Neuronal stem cell (in vitro differentiated cells): Measurements from ENCODE around the gene PIGV.

Source experiments
- DNase-seq: peaks from one replicate; pipeline ENCODE4 v3.0.0-alpha.2; 2013; ENCODE audit warnings: low spot score
- H2AFZ ChIP-seq: one replicate; pipeline ENCODE4 v1.6.1; 2013; ENCODE audit warnings: mild to moderate bottlenecking, low read length, inconsistent platforms
- H2AK5ac ChIP-seq: 2 replicates; pipeline ENCODE4 v1.6.1; 2013; ENCODE audit warnings: low read depth, mild to moderate bottlenecking, inconsistent platforms, low read length, moderate library complexity, mixed read lengths
- H2BK120ac ChIP-seq: 2 replicates; pipeline ENCODE4 v1.6.1; 2013; ENCODE audit warnings: low read depth, mild to moderate bottlenecking, inconsistent platforms, low read length, moderate library complexity, mixed read lengths
- H2BK12ac ChIP-seq: one replicate; pipeline ENCODE4 v1.6.1; 2013; ENCODE audit warnings: low read length, inconsistent platforms
- H2BK15ac ChIP-seq: 2 replicates; pipeline ENCODE4 v1.6.1; 2013; ENCODE audit warnings: mild to moderate bottlenecking, low read length, inconsistent platforms, mixed read lengths
- H2BK5ac ChIP-seq: one replicate; pipeline ENCODE4 v1.6.1; 2013; ENCODE audit warnings: inconsistent platforms, mild to moderate bottlenecking, low read length, moderate library complexity
- H3K14ac ChIP-seq: one replicate; pipeline ENCODE4 v1.6.1; 2013; ENCODE audit warnings: low read length, inconsistent platforms
- H3K18ac ChIP-seq: 2 replicates; pipeline ENCODE4 v1.6.1; 2013; ENCODE audit warnings: low read length, inconsistent platforms
- H3K23ac ChIP-seq: 2 replicates; pipeline ENCODE4 v1.6.1; 2013; ENCODE audit warnings: low read depth, mild to moderate bottlenecking, mixed read lengths, low read length, inconsistent platforms; ENCODE audit not compliant: poor library complexity
- H3K27ac ChIP-seq: replicated peaks from 3 replicates; pipeline ENCODE4 v1.5.1; 2013; ENCODE audit warnings: low read length, inconsistent platforms
- H3K27me3 ChIP-seq, 3 experiments: 2 replicates each; pipeline ENCODE4 v1.6.1; 2013; ENCODE audit warnings: low read length in 3 of 3, mild to moderate bottlenecking in 2 of 3, inconsistent platforms in 1 of 3, low read depth in 1 of 3, mixed read lengths in 1 of 3, moderate library complexity in 1 of 3; ENCODE audit not compliant: control insufficient read depth in 3 of 3, insufficient read depth in 3 of 3
- H3K36me3 ChIP-seq, 2 donors: replicated peaks in 1 of 2; 2 replicates each; pipeline ENCODE4 v1.6.1; 2013; ENCODE audit warnings: low read length in 2 of 2; ENCODE audit not compliant: control insufficient read depth in 2 of 2, insufficient read depth in 2 of 2
- H3K4ac ChIP-seq: 2 replicates; pipeline ENCODE4 v1.6.1; 2013; ENCODE audit warnings: inconsistent platforms, mild to moderate bottlenecking, low read length, moderate library complexity
- H3K4me1 ChIP-seq, 2 donors: 1 replicate in 1 of 2; 2 replicates in 1 of 2; pipeline ENCODE4 v1.6.1; 2013; ENCODE audit warnings: low read length in 2 of 2, low read depth in 1 of 2; ENCODE audit not compliant: control insufficient read depth in 2 of 2, insufficient read depth in 1 of 2
- H3K4me2 ChIP-seq: one replicate; pipeline ENCODE4 v1.6.1; 2013; ENCODE audit warnings: mild to moderate bottlenecking, low read length, inconsistent platforms; ENCODE audit not compliant: insufficient read depth, poor library complexity, severe bottlenecking
- H3K4me3 ChIP-seq, 2 donors: 2 replicates each; pipeline ENCODE4 v1.5.1; 2013; ENCODE audit warnings: low read length in 2 of 2, mild to moderate bottlenecking in 2 of 2, inconsistent platforms in 1 of 2, moderate library complexity in 1 of 2
- H3K79me1 ChIP-seq: one replicate; pipeline ENCODE4 v1.6.1; 2013; ENCODE audit warnings: low read depth, mild to moderate bottlenecking, inconsistent platforms, low read length, moderate library complexity
- H3K9ac ChIP-seq: one replicate; pipeline ENCODE4 v1.6.1; 2013; ENCODE audit warnings: mild to moderate bottlenecking, low read depth, low read length, inconsistent platforms; ENCODE audit not compliant: poor library complexity
- H3K9me3 ChIP-seq, 2 donors: replicated peaks in 1 of 2; 2 replicates each; pipeline versions ENCODE3 to v1.6.1; 2013; ENCODE audit warnings: low read length in 2 of 2, mild to moderate bottlenecking in 2 of 2, inconsistent platforms in 1 of 2, low read depth in 1 of 2, mixed read lengths in 1 of 2, moderate library complexity in 1 of 2; ENCODE audit not compliant: control insufficient read depth in 2 of 2, insufficient read depth in 1 of 2
- H4K8ac ChIP-seq: one replicate; pipeline ENCODE4 v1.6.1; 2013; ENCODE audit warnings: low read depth, mild to moderate bottlenecking, inconsistent platforms, low read length, moderate library complexity
- H4K91ac ChIP-seq: one replicate; pipeline ENCODE4 v1.6.1; 2013; ENCODE audit warnings: low read length, low read depth, mild to moderate bottlenecking, inconsistent platforms; ENCODE audit not compliant: poor library complexity
- WGBS, 2 donors: extraction: QIAGEN DNeasy Blood & Tissue Kit; methylation state at CpG; one replicate each; pipeline ENCODE4 v1.1.7; 2013; ENCODE audit warnings: missing lambda C conversion rate in 2 of 2, mixed read lengths in 1 of 2; ENCODE audit not compliant: insufficient read length in 2 of 2, insufficient replicate concordance in 1 of 2; ENCODE audit errors: extremely low coverage in 2 of 2; 5-methylcytosine and 5-hydroxymethylcytosine counted together

PIGV gene

GRCh38 chr1:26791626-26792025 is 3.9 kb downstream of the PIGV start:
- H3K23ac ChIP-seq, result no peak overlapping the region
- no peak overlapping the region for H2BK5ac ChIP-seq
- H3K4me2 ChIP-seq, result no peak overlapping the region
- H4K91ac ChIP-seq, result no peak overlapping the region
- no CpG with 5 or more reads among the region's 3 CpGs for WGBS, 2 donors
- no peak overlapping the region for H3K14ac ChIP-seq
- H2BK12ac ChIP-seq, result no peak overlapping the region
- H3K4ac ChIP-seq, result no peak overlapping the region
- DNase-seq, result no peak
- peaks cover 2% of the 10 kb centered on the region for H3K79me1 ChIP-seq
- H2BK120ac ChIP-seq, result no peak overlapping the region
- H2AFZ ChIP-seq, result no peak overlapping the region
- no peaks in the 10 kb centered on the region for H3K9me3 ChIP-seq
- no peak overlapping the region for H3K9ac ChIP-seq
- H2BK15ac ChIP-seq, result no peak overlapping the region
- H3K18ac ChIP-seq, result no peak overlapping the region
- no peak overlapping the region for H4K8ac ChIP-seq
- H3K27ac ChIP-seq, result no peak overlapping the region
- no peak overlapping the region for H3K4me3 ChIP-seq
- H3K36me3 ChIP-seq, result peaks cover 9 to 19% of the 10 kb centered on the region in 2 donors
- H3K27me3 ChIP-seq, result no peaks in the 10 kb centered on the region
- peaks cover 5 to 6% of the 10 kb centered on the region in 2 donors for H3K4me1 ChIP-seq
- no peak overlapping the region for H2AK5ac ChIP-seq

DNA sequence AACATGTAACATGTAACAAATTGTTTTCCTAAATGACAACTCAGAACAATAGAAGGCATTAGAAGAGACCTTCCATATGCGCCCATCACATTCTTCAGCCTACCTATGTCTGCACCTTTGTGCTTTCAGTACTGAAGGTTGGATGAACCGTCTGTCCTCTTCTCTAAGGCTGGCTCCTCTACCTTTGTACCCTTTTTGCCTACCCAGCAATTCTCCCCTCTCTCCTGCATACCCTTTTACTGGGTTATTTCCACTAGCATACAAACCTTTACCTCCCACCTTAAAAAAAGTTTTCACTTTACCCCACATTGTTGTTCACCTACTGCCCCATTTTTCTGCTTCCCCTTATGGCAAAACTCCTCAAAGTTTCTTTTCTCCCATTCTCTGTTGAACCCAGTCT is 5.2 kb downstream of the PIGV start:
- H3K9ac ChIP-seq, result no peak overlapping the region
- H3K79me1 ChIP-seq, result peaks cover 2% of the 10 kb centered on the region
- peaks cover 3 to 4% of the 10 kb centered on the region in 2 donors for H3K4me1 ChIP-seq
- no peak overlapping the region for H2AK5ac ChIP-seq
- H3K14ac ChIP-seq, result no peak overlapping the region
- H3K27ac ChIP-seq, result no peak overlapping the region
- H3K4me3 ChIP-seq, result no peak overlapping the region
- no peak overlapping the region for H4K91ac ChIP-seq
- no peak overlapping the region for H2BK120ac ChIP-seq
- no peak overlapping the region for H3K23ac ChIP-seq
- H3K36me3 ChIP-seq, result peaks cover 9 to 19% of the 10 kb centered on the region in 2 donors
- no peak overlapping the region for H2BK15ac ChIP-seq
- H2BK12ac ChIP-seq, result no peak overlapping the region
- no peaks in the 10 kb centered on the region for H3K27me3 ChIP-seq
- no peak overlapping the region for H3K4me2 ChIP-seq
- H3K18ac ChIP-seq, result no peak overlapping the region
- no peak overlapping the region for H2AFZ ChIP-seq
- DNase-seq, result no peak
- no peak overlapping the region for H3K4ac ChIP-seq
- H4K8ac ChIP-seq, result no peak overlapping the region
- WGBS, 2 donors, result no CpG with 5 or more reads among the region's 2 CpGs
- H3K9me3 ChIP-seq, result no peaks in the 10 kb centered on the region
- H2BK5ac ChIP-seq, result no peak overlapping the region

- H3K4me1 ChIP-seq, result no peaks in the 10 kb centered on the region
- H2BK15ac ChIP-seq, result no peak overlapping the region
- no peak overlapping the region for H3K23ac ChIP-seq
- no peaks in the 10 kb centered on the region for H3K27me3 ChIP-seq
- H2BK120ac ChIP-seq, result no peak overlapping the region
- no peak overlapping the region for H3K9ac ChIP-seq
- no peak for DNase-seq
- no peak overlapping the region for H3K27ac ChIP-seq
- no peak overlapping the region for H2BK12ac ChIP-seq
- no CpG with 5 or more reads among the region's 5 CpGs for WGBS, 2 donors
- no peak overlapping the region for H3K14ac ChIP-seq
- H3K4ac ChIP-seq, result no peak overlapping the region
- no peak overlapping the region for H3K4me3 ChIP-seq
- no peak overlapping the region for H2AFZ ChIP-seq
- H2BK5ac ChIP-seq, result no peak overlapping the region
- H4K8ac ChIP-seq, result no peak overlapping the region
- peaks cover 9 to 19% of the 10 kb centered on the region in 2 donors for H3K36me3 ChIP-seq
- no peak overlapping the region for H2AK5ac ChIP-seq
- H4K91ac ChIP-seq, result no peak overlapping the region
- H3K18ac ChIP-seq, result no peak overlapping the region
- H3K79me1 ChIP-seq, result no peaks in the 10 kb centered on the region
- no peak overlapping the region for H3K4me2 ChIP-seq
- H3K9me3 ChIP-seq, result no peaks in the 10 kb centered on the region
Observed at GRCh38 chr1:26794391-26794790, 6.6 kb downstream of the PIGV start.

DNA sequence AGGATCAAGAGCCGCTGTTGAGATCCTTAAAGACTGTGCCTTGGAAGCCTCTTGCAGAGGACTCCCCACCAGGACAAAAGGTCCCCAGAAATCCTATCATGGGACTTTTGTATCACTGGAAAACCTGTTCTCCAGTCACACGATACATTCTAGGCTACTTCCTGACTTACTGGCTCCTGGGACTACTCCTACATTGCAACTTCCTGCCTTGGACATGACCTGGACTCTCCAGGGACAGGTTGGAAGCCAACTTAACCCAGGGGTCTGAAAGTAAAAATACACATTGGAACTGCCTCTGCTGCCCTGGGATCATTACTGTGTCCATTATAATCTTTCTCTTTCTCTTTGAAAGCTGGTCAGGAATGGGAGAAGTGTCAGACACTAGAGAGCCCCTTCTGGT is 9.9 kb downstream of the PIGV start:
- no CpG with 5 or more reads among the region's 2 CpGs for WGBS, 2 donors
- no peak for DNase-seq

More for the DNA sequence above, 9.9 kb downstream of the PIGV start:
- H3K4ac ChIP-seq, result no peak overlapping the region
- H3K9ac ChIP-seq, result no peak overlapping the region
- no peak overlapping the region for H2BK120ac ChIP-seq
- no peaks in the 10 kb centered on the region for H3K79me1 ChIP-seq
- no peak overlapping the region for H2BK5ac ChIP-seq
- no peak overlapping the region for H3K4me3 ChIP-seq
- H3K4me1 ChIP-seq, result peaks cover 1 to 8% of the 10 kb centered on the region in 2 donors
- H3K36me3 ChIP-seq, result peaks cover 9 to 19% of the 10 kb centered on the region in 2 donors
- no peaks in the 10 kb centered on the region for H3K27me3 ChIP-seq
- H3K23ac ChIP-seq, result no peak overlapping the region
- no peaks in the 10 kb centered on the region for H3K9me3 ChIP-seq
- no peak overlapping the region for H3K14ac ChIP-seq
- no peak overlapping the region for H2AK5ac ChIP-seq
- no peak overlapping the region for H3K27ac ChIP-seq
- no peak overlapping the region for H3K18ac ChIP-seq
- H2AFZ ChIP-seq, result no peak overlapping the region
- no peak overlapping the region for H2BK12ac ChIP-seq
- no peak overlapping the region for H3K4me2 ChIP-seq
- H4K91ac ChIP-seq, result no peak overlapping the region
- no peak overlapping the region for H2BK15ac ChIP-seq
- no peak overlapping the region for H4K8ac ChIP-seq
